K562 (cell line): ENCODE data around the gene AMER3. TPM values are rescaled to one million over a fixed set of nuclear protein-coding genes. Genes with fewer than 3 reads are reported as not detected.

Source experiments
- ATAC-seq: fragments of 200-7000 bp; cut with Tn5 transposase; 3 replicates; pipeline ENCODE4 v1.9.1; 2020; ENCODE audit warnings: moderate library complexity
- BruUV-seq: library from RNA; stranded (reverse); fragments of 400-500 nt; replicated peaks from 2 replicates; lab custom pipeline; 2021; lab: Mats Ljungman, UMichigan
- CTCF ChIA-PET: fragments of 300-600 bp; formaldehyde crosslinking; extraction: SDS; loops from one replicate; lab custom pipeline; 2021; ENCODE audit warnings: low intra/inter-chr PET ratio; lab: Yijun Ruan, JAX
- POLR2A ChIA-PET: fragments of 300-600, 350-650 bp; sonication (Branson Sonifier 250); formaldehyde crosslinking; extraction: SDS; loops from one replicate; lab custom pipeline; 2021; ENCODE audit warnings: antibody characterized with exemption, inconsistent platforms; lab: Yijun Ruan, JAX
- DNase-seq, 4 experiments: peaks; one replicate each; pipeline versions ENCODE4 v3.0.0 to v3.0.0-alpha.2; 2011 to 2018; ENCODE audit warnings: low spot score in 3 of 4, mixed read lengths in 3 of 4; ENCODE audit errors: extremely low read depth in 1 of 4
- FAIRE-seq: peaks from 2 replicates; lab custom pipeline; 2011; peaks lifted over from hg19 to GRCh38; lab: Jason Lieb, UNC
- H2AFZ ChIP-seq: 2 replicates; pipeline ENCODE4 v1.6.0; 2011; ENCODE audit warnings: low read depth, low read length, control low read depth, inconsistent platforms
- H3K27ac ChIP-seq: fragments of 200-600 bp; 3 replicates; pipeline ENCODE4 v1.8.0; 2011; ENCODE audit warnings: low read depth, mild to moderate bottlenecking, control low read depth, inconsistent platforms, low read length, moderate library complexity, mixed read lengths; ENCODE audit errors: extremely low read depth
- H3K27me3 ChIP-seq, 2 experiments: fragments of 300-600 bp in 1 of 2; 2 replicates in 1 of 2; 3 replicates in 1 of 2; pipeline versions ENCODE4 v1.6.0 to v1.8.0; 2011; ENCODE audit warnings: inconsistent platforms in 2 of 2, low read length in 2 of 2, mild to moderate bottlenecking in 1 of 2, mixed read lengths in 1 of 2, moderate library complexity in 1 of 2; ENCODE audit not compliant: control insufficient read depth in 2 of 2, insufficient read depth in 2 of 2
- H3K36me3 ChIP-seq: fragments of 300-600 bp; 3 replicates; pipeline ENCODE4 v1.8.0; 2011; ENCODE audit warnings: mild to moderate bottlenecking, low read length, inconsistent platforms; ENCODE audit not compliant: control insufficient read depth, insufficient read depth
- H3K4me1 ChIP-seq, 2 experiments: fragments of 200-600 bp in 1 of 2; replicated peaks in 1 of 2; 2 replicates in 1 of 2; 3 replicates in 1 of 2; pipeline versions ENCODE4 v1.5.1 to v1.8.0; 2011; ENCODE audit warnings: inconsistent platforms in 2 of 2, low read length in 2 of 2, mild to moderate bottlenecking in 1 of 2, mixed read lengths in 1 of 2, moderate library complexity in 1 of 2; ENCODE audit not compliant: control insufficient read depth in 2 of 2, insufficient read depth in 2 of 2
- H3K4me2 ChIP-seq: 2 replicates; pipeline ENCODE4 v1.6.1; 2011; ENCODE audit warnings: low read length, control low read depth, inconsistent platforms, mixed read lengths; ENCODE audit not compliant: insufficient read depth
- H3K4me3 ChIP-seq: fragments of 200-600 bp; sonication (generic), shearing (Covaris generic); 2 replicates; pipeline ENCODE4 v1.5.1; 2016; ENCODE audit warnings: control low read depth, inconsistent platforms
- H3K79me2 ChIP-seq: fragments of 200-600 bp; 3 replicates; pipeline ENCODE4 v1.8.0; 2011; ENCODE audit warnings: low read length, inconsistent platforms; ENCODE audit not compliant: control insufficient read depth, insufficient read depth
- H3K9ac ChIP-seq, 2 experiments: 2 replicates each; pipeline versions ENCODE4 v1.6.0 to v1.6.1; 2011; ENCODE audit warnings: low read depth in 2 of 2, low read length in 2 of 2, control low read depth in 1 of 2, inconsistent platforms in 1 of 2, mild to moderate bottlenecking in 1 of 2, mixed read lengths in 1 of 2; ENCODE audit not compliant: insufficient read depth in 1 of 2
- H3K9me1 ChIP-seq: one replicate; pipeline ENCODE4 v1.6.0; 2011; ENCODE audit warnings: inconsistent platforms, mild to moderate bottlenecking, low read length, moderate library complexity; ENCODE audit not compliant: control insufficient read depth, insufficient read depth
- H3K9me3 ChIP-seq: replicated peaks from 2 replicates; pipeline ENCODE4 v1.5.1; 2011; ENCODE audit warnings: low read depth, low read length, inconsistent platforms; ENCODE audit not compliant: control insufficient read depth, insufficient read depth
- H4K20me1 ChIP-seq: replicated peaks from 2 replicates; pipeline ENCODE4 v1.6.1; 2011; ENCODE audit warnings: low read length, inconsistent platforms, mixed read lengths; ENCODE audit not compliant: control insufficient read depth, insufficient read depth
- CBX3 ChIP-seq, 2 experiments: IDR thresholded peaks; 1 replicate in 1 of 2; 2 replicates in 1 of 2; pipeline ENCODE4 v1.6.1; 2012; ENCODE audit warnings: inconsistent platforms in 2 of 2, low read length in 2 of 2, borderline replicate concordance in 1 of 2, control low read depth in 1 of 2
- ERF ChIP-seq: fragments of 450-650 bp; formaldehyde crosslinking; IDR thresholded peaks from 2 replicates; pipeline ENCODE4 v1.4.0; 2020; ENCODE audit warnings: mild to moderate bottlenecking, mixed read lengths
- KDM5B ChIP-seq: fragments of 200-600 bp; sonication (generic); IDR thresholded peaks from 2 replicates; pipeline ENCODE4 v1.6.1; 2012; ENCODE audit warnings: low read depth, mild to moderate bottlenecking, moderate library complexity, low read length, control low read depth, inconsistent platforms; ENCODE audit not compliant: insufficient replicate concordance
- RNF2 ChIP-seq: sonication (generic); IDR thresholded peaks from 2 replicates; pipeline ENCODE4 v1.6.1; 2016
- SP2 ChIP-seq: IDR thresholded peaks from 2 replicates; pipeline ENCODE4 v1.6.1; 2011; ENCODE audit warnings: mild to moderate bottlenecking, low read depth, low read length, moderate library complexity; ENCODE audit not compliant: poor library complexity, severe bottlenecking; ENCODE audit errors: extremely low read depth
- SRF ChIP-seq, 2 experiments: fragments of 250-450, 450-650 bp in 1 of 2; sonication (Bioruptor Pico) in 1 of 2; sonication (generic) in 1 of 2; formaldehyde crosslinking; IDR thresholded peaks; 2 replicates each; pipeline versions ENCODE4 v1.5.0 to v1.5.1; 2020 to 2022; ENCODE audit warnings: mild to moderate bottlenecking in 1 of 2, missing genetic modification reagents in 1 of 2
- ZKSCAN1 ChIP-seq: fragments of 150-350 bp; IDR thresholded peaks from 2 replicates; pipeline ENCODE4 v1.6.1; 2016; ENCODE audit warnings: low read depth, low read length
- WGBS: fragments of 100-300 bp; shearing (Covaris generic); methylation state at CpG from one replicate; pipeline ENCODE4 v1.1.6; 2016; ENCODE audit warnings: low coverage, mixed read lengths; ENCODE audit not compliant: insufficient coverage; ENCODE audit errors: missing lambda C conversion rate; 5-methylcytosine and 5-hydroxymethylcytosine counted together
- in situ Hi-C: fragments of 300-500 bp; cut with MboI; formaldehyde crosslinking; loops from 4 replicates; pipeline ENCODE4 v1.15.0; 2018; ENCODE audit warnings: inconsistent platforms, mixed read lengths
- intact Hi-C: fragments of 100-400 bp; cut with micrococcal nuclease; formaldehyde crosslinking; loops from 2 replicates; pipeline ENCODE4 v1.14.2; 2022
- polyA plus RNA-seq, 8 experiments: library from polyadenylated mRNA; depleted of rRNA in 4 of 8; stranded (reverse) in 5 of 8; unstranded in 3 of 8; fragments of >200 nt; fragmentation: Nextera tagmentation in 2 of 8; fragmentation: Illumina TruSeq in 1 of 8; extraction: Ambion mirVana in 2 of 8; extraction: Trizol in 1 of 8; gene quantifications; 2 replicates each; pipeline versions ENCODE4 v1.2.1 to v1.2.3, GENCODE V29; 2011 to 2014; ENCODE audit warnings: inconsistent platforms in 1 of 8, missing spikeins in 1 of 8
- total RNA-seq, 7 experiments: library from RNA; depleted of rRNA in 6 of 7; stranded (reverse); fragments of >200 nt in 6 of 7; fragmentation: Illumina TruSeq in 2 of 7; extraction: Trizol in 2 of 7; gene quantifications; 2 replicates each; pipeline versions ENCODE4 v1.2.1 to v1.2.3, GENCODE V29; 2011 to 2021; ENCODE audit warnings: low replicate concordance in 1 of 7
- TF ChIP-seq, protein P1 (sequence below): fragments of 450-650 bp; formaldehyde crosslinking; IDR thresholded peaks from 2 replicates; pipeline ENCODE4 v1.4.0; 2020; ENCODE audit warnings: mild to moderate bottlenecking, moderate library complexity
- TF ChIP-seq, protein P2 (sequence below), 2 experiments: fragments of 450-650 bp in 1 of 2; sonication (generic) in 1 of 2; formaldehyde crosslinking in 1 of 2; IDR thresholded peaks; 2 replicates each; pipeline versions ENCODE4 v1.7.1 to v1.9.0; 2016 to 2022; ENCODE audit warnings: inconsistent platforms in 1 of 2, mild to moderate bottlenecking in 1 of 2, missing genetic modification reagents in 1 of 2

The AMER3 gene
- total and polyA plus RNA-seq, 9 of the 15 experiments (the other 6 are each of a cell fraction or from before 2014, with no cell fraction given): not detected

DNA sequence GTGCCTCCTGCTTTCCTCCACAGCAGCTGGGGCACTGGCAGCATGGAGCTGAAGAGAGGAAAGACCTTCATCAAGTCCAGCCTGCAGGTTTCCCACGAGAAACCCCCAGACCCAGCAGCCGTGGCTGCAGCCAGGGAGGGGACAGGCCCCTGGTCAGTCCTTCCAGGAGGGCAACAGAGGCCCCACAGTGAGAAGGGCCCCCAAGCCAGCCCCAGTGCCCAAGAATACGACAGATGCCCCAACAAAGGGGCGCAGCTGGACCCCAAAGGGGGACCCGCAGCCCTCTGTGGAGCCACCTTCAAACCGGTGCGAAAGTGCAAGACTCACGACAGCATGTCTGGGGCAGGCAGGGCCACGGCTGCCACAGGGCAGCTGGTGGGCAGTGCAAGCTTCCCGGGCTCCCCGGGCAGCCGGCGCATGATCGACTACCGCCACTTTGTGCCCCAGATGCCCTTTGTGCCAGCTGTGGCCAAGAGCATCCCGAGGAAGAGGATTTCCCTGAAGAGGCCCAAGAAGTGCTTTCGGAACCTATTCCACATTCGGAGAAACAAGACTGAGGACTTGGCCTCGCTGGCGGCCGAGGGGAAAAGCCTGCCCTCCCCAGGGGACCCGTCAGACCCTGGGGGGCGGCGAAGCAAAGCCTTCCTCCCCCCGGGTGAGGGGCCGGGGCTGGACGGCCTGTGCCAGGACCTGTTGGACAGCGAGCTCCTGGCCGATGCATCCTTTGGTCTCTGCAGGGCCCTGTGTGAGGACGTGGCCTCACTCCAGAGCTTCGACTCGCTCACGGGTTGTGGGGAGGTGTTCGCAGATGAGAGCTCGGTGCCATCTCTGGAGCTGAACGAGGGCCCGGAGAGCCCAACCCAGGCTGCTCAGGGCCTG, 6.9 kb downstream of the AMER3 start:
- ATAC-seq (no peak), FAIRE-seq (no peak), DNase-seq (no peak)
- ChIA-PET POLR2A (interaction anchor here (1.0 kb wide), 1 partner anchor 15 kb away, joined by 3 read pairs; no protein-coding TSS in a partner anchor), CTCF (no interaction called here)
- intact Hi-C loops: no loop called here
- Histone ChIP-seq H3K4me3 (no peak overlapping the region), H3K27me3 (peaks cover 0 to 66% of the 10 kb centered on the region in 2 experiments; a peak in 4 of 5 replicates), H3K79me2 (no peaks in the 10 kb centered on the region), H3K9me3 (no peaks in the 10 kb centered on the region), H3K9me1 (no peaks in the 10 kb centered on the region), H3K4me1 (no peaks in the 10 kb centered on the region; a peak in 2 of 5 replicates), H3K36me3 (no peaks in the 10 kb centered on the region), H3K9ac (no peak overlapping the region), H3K4me2 (no peak overlapping the region), H4K20me1 (peaks cover 6% of the 10 kb centered on the region; the same call in 1 of the 2 replicates), H3K27ac (no peak overlapping the region), H2AFZ (no peak overlapping the region)
- no TSS peak for BruUV-seq
- in situ Hi-C loops: no loop called here
- 1% methylated on average over 33 of the region's 37 CpGs for WGBS
- TF ChIP-seq ZKSCAN1 (no peak), CBX3 (IDR thresholded peaks at IDR 0.05; ENCODE audit: borderline replicate concordance in 1 of 2, low read length in 2 of 2) (no peak), KDM5B (no peak), SRF (CRISPR knock-in tag; IDR thresholded peaks at IDR 0.05) (no peak), RNF2 (no peak), ERF (CRISPR knock-in tag) (no peak), SP2 (no peak)
- TF ChIP-seq, protein P1, sequence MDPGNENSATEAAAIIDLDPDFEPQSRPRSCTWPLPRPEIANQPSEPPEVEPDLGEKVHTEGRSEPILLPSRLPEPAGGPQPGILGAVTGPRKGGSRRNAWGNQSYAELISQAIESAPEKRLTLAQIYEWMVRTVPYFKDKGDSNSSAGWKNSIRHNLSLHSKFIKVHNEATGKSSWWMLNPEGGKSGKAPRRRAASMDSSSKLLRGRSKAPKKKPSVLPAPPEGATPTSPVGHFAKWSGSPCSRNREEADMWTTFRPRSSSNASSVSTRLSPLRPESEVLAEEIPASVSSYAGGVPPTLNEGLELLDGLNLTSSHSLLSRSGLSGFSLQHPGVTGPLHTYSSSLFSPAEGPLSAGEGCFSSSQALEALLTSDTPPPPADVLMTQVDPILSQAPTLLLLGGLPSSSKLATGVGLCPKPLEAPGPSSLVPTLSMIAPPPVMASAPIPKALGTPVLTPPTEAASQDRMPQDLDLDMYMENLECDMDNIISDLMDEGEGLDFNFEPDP (CRISPR knock-in tag): no peak
- TF ChIP-seq, protein P2, sequence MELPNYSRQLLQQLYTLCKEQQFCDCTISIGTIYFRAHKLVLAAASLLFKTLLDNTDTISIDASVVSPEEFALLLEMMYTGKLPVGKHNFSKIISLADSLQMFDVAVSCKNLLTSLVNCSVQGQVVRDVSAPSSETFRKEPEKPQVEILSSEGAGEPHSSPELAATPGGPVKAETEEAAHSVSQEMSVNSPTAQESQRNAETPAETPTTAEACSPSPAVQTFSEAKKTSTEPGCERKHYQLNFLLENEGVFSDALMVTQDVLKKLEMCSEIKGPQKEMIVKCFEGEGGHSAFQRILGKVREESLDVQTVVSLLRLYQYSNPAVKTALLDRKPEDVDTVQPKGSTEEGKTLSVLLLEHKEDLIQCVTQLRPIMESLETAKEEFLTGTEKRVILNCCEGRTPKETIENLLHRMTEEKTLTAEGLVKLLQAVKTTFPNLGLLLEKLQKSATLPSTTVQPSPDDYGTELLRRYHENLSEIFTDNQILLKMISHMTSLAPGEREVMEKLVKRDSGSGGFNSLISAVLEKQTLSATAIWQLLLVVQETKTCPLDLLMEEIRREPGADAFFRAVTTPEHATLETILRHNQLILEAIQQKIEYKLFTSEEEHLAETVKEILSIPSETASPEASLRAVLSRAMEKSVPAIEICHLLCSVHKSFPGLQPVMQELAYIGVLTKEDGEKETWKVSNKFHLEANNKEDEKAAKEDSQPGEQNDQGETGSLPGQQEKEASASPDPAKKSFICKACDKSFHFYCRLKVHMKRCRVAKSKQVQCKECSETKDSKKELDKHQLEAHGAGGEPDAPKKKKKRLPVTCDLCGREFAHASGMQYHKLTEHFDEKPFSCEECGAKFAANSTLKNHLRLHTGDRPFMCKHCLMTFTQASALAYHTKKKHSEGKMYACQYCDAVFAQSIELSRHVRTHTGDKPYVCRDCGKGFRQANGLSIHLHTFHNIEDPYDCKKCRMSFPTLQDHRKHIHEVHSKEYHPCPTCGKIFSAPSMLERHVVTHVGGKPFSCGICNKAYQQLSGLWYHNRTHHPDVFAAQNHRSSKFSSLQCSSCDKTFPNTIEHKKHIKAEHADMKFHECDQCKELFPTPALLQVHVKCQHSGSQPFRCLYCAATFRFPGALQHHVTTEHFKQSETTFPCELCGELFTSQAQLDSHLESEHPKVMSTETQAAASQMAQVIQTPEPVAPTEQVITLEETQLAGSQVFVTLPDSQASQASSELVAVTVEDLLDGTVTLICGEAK (IDR thresholded peaks at IDR 0.05): no peak
- TF ChIP-seq, protein P2 (CRISPR knock-in tag; IDR thresholded peaks at IDR 0.05): no peak
